GM12878 (cell line): ENCODE measurements around the gene RAD1. TPM values are rescaled to one million over a fixed set of nuclear protein-coding genes. Genes with fewer than 3 reads are reported as not detected.

Experiments used
- ATAC-seq: fragments of 200-7000 bp; cut with Tn5 transposase; 3 replicates; pipeline ENCODE4 v1.9.1; 2020; ENCODE audit warnings: mild to moderate bottlenecking, moderate library complexity
- BruUV-seq: library from RNA; stranded (reverse); fragments of 400-500 nt; replicated peaks from 2 replicates; lab custom pipeline; 2021; lab: Mats Ljungman, UMichigan
- CTCF ChIA-PET: fragments of 300-600 bp; sonication (Branson Sonifier 250); formaldehyde crosslinking; extraction: SDS; loops from one replicate; lab custom pipeline; 2021; ENCODE audit warnings: inconsistent platforms; lab: Yijun Ruan, JAX
- POLR2A ChIA-PET: fragments of 350-600 bp; formaldehyde crosslinking; extraction: SDS; loops from one replicate; lab custom pipeline; 2021; ENCODE audit warnings: inconsistent platforms; lab: Charles Lee
- RAD21 ChIA-PET: fragments of 300-600 bp; sonication (Branson Sonifier 250); formaldehyde crosslinking; loops from one replicate; lab custom pipeline; 2023; ENCODE audit warnings: antibody characterized with exemption; ENCODE audit not compliant: unreplicated experiment; lab: Charles Lee
- SMC1A ChIA-PET: fragments of 300-600 bp; sonication (Branson Sonifier 250); formaldehyde crosslinking; loops from one replicate; lab custom pipeline; 2023; ENCODE audit not compliant: unreplicated experiment, uncharacterized antibody; lab: Charles Lee
- DNase-seq: peaks from one replicate; pipeline ENCODE4 v3.0.0-alpha.2; 2011; ENCODE audit warnings: low read depth, low spot score
- FAIRE-seq: peaks from 3 replicates; lab custom pipeline; 2011; peaks lifted over from hg19 to GRCh38; lab: Jason Lieb, UNC
- H2AFZ ChIP-seq: 2 replicates; pipeline ENCODE4 v1.6.0; 2011; ENCODE audit warnings: low read depth, low read length, control low read depth; ENCODE audit not compliant: control insufficient read depth
- H3K27ac ChIP-seq: 2 replicates; pipeline ENCODE4 v1.5.1; 2011; ENCODE audit warnings: control low read depth; ENCODE audit not compliant: control insufficient read depth, insufficient read depth
- H3K27me3 ChIP-seq, 2 experiments: replicated peaks in 1 of 2; 2 replicates each; pipeline versions ENCODE4 v1.6.0 to v1.6.1; 2011; ENCODE audit warnings: low read length in 1 of 2; ENCODE audit not compliant: control insufficient read depth in 2 of 2, insufficient read depth in 2 of 2
- H3K36me3 ChIP-seq, 2 experiments: 2 replicates each; pipeline ENCODE4 v1.5.1; 2011; ENCODE audit warnings: low read length in 1 of 2; ENCODE audit not compliant: control insufficient read depth in 2 of 2, insufficient read depth in 2 of 2
- H3K4me1 ChIP-seq: 2 replicates; pipeline ENCODE4 v1.6.1; 2011; ENCODE audit warnings: mild to moderate bottlenecking, low read length, moderate library complexity, mixed read lengths; ENCODE audit not compliant: control insufficient read depth, insufficient read depth
- H3K4me2 ChIP-seq: 2 replicates; pipeline ENCODE4 v1.6.0; 2011; ENCODE audit warnings: control low read depth; ENCODE audit not compliant: control insufficient read depth, insufficient read depth
- H3K4me3 ChIP-seq: fragments of 200-600 bp; sonication (generic); 2 replicates; pipeline ENCODE4 v1.5.1; 2016
- H3K79me2 ChIP-seq: 2 replicates; pipeline ENCODE4 v1.6.0; 2011; ENCODE audit warnings: low read length; ENCODE audit not compliant: control insufficient read depth, insufficient read depth
- H3K9ac ChIP-seq: 2 replicates; pipeline ENCODE4 v1.8.0; 2011; ENCODE audit warnings: low read length, control low read depth, mixed read lengths; ENCODE audit not compliant: control insufficient read depth, insufficient read depth
- H3K9me3 ChIP-seq: replicated peaks from 3 replicates; pipeline ENCODE4 v1.5.1; 2011; ENCODE audit warnings: mild to moderate bottlenecking, low read length; ENCODE audit not compliant: control insufficient read depth, insufficient read depth
- H4K20me1 ChIP-seq: 2 replicates; pipeline ENCODE4 v1.6.0; 2011; ENCODE audit not compliant: control insufficient read depth, insufficient read depth
- CBX3 ChIP-seq: fragments of 200-600 bp; sonication (generic); IDR thresholded peaks from 2 replicates; pipeline ENCODE4 v1.6.1; 2016; ENCODE audit warnings: low read depth, borderline replicate concordance
- EGR1 ChIP-seq, 2 experiments: IDR thresholded peaks; 1 replicate in 1 of 2; 2 replicates in 1 of 2; pipeline ENCODE4 v1.6.1; 2011 to 2012; ENCODE audit warnings: low read depth in 2 of 2, low read length in 2 of 2, borderline replicate concordance in 1 of 2, mild to moderate bottlenecking in 1 of 2, moderate library complexity in 1 of 2
- ESRRA ChIP-seq: IDR thresholded peaks from 2 replicates; pipeline ENCODE4 v1.6.1; 2012; ENCODE audit warnings: mild to moderate bottlenecking, low read length, improper control_type of control experiment
- IRF4 ChIP-seq: IDR thresholded peaks from 2 replicates; pipeline ENCODE4 v1.6.1; 2011; ENCODE audit warnings: low read depth, low read length
- MEF2A ChIP-seq: IDR thresholded peaks from 2 replicates; pipeline ENCODE4 v1.6.1; 2011; ENCODE audit warnings: low read depth, mild to moderate bottlenecking, low read length, moderate library complexity; ENCODE audit not compliant: insufficient read depth
- MEF2B ChIP-seq: fragments of 450-650 bp; IDR thresholded peaks from 2 replicates; pipeline ENCODE4 v1.6.1; 2018; ENCODE audit warnings: mild to moderate bottlenecking, moderate library complexity; ENCODE audit not compliant: partially characterized antibody, poor library complexity, severe bottlenecking
- STAT1 ChIP-seq: fragments of 450-650 bp; conservative IDR thresholded peaks from 2 replicates; pipeline ENCODE4 v1.6.1; 2014; ENCODE audit warnings: antibody characterized with exemption, mild to moderate bottlenecking
- SUZ12 ChIP-seq: fragments of 200-600 bp; sonication (generic); IDR thresholded peaks from one replicate; pipeline ENCODE4 v1.6.1; 2018; ENCODE audit warnings: antibody characterized with exemption, mild to moderate bottlenecking; ENCODE audit not compliant: unreplicated experiment
- TCF3 ChIP-seq: IDR thresholded peaks from 2 replicates; pipeline ENCODE4 v1.6.1; 2012; ENCODE audit warnings: low read depth, mild to moderate bottlenecking, low read length, borderline replicate concordance; ENCODE audit not compliant: insufficient read depth
- ZNF384 ChIP-seq: IDR thresholded peaks from 2 replicates; pipeline ENCODE4 v1.6.1; 2012; ENCODE audit warnings: low read depth, mild to moderate bottlenecking, low read length, improper control_type of control experiment, borderline replicate concordance
- ZNF622 ChIP-seq: fragments of 450-650 bp; IDR thresholded peaks from 2 replicates; pipeline ENCODE4 v1.6.1; 2017; ENCODE audit warnings: mild to moderate bottlenecking, inconsistent platforms
- ZSCAN29 ChIP-seq: fragments of 450-650 bp; IDR thresholded peaks from 2 replicates; pipeline ENCODE4 v1.6.1; 2017; ENCODE audit warnings: mild to moderate bottlenecking, moderate library complexity
- WGBS: methylation state at CpG from one replicate; pipeline ENCODE4 v1.1.6; 2016; ENCODE audit warnings: low lambda C conversion rate; ENCODE audit not compliant: insufficient replicate concordance, insufficient coverage; ENCODE audit errors: missing lambda C conversion rate; 5-methylcytosine and 5-hydroxymethylcytosine counted together
- in situ Hi-C: fragments of 300-500 bp; cut with MboI; formaldehyde crosslinking; loops from 9 replicates; pipeline ENCODE4 v1.14.3; 2018; ENCODE audit warnings: mixed read lengths
- intact Hi-C: fragments of 100-400 bp; cut with micrococcal nuclease; formaldehyde crosslinking; loops from one replicate; pipeline ENCODE4 v1.14.2; 2022; ENCODE audit not compliant: unreplicated experiment
- polyA plus RNA-seq, 11 experiments: library from polyadenylated mRNA; depleted of rRNA in 4 of 11; unstranded in 6 of 11; stranded (reverse) in 5 of 11; fragments of >200 nt; fragmentation: Nextera tagmentation in 4 of 11; fragmentation: Illumina TruSeq in 1 of 11; extraction: Ambion mirVana in 4 of 11; extraction: Trizol in 1 of 11; gene quantifications; 1 replicate in 1 of 11; 2 replicates in 10 of 11; pipeline versions ENCODE4 v1.2.1 to v1.2.3, GENCODE V29; 2011 to 2016; ENCODE audit warnings: inconsistent platforms in 2 of 11, missing spikeins in 2 of 11, low read depth in 1 of 11
- total RNA-seq, 4 experiments: library from RNA; depleted of rRNA in 3 of 4; stranded (reverse); fragments of >200 nt in 3 of 4; fragmentation: Illumina TruSeq in 1 of 4; extraction: Trizol in 1 of 4; gene quantifications; 2 replicates each; pipeline versions ENCODE4 v1.2.1 to v1.2.3, GENCODE V29; 2013 to 2021
- TF ChIP-seq, protein P1 (sequence below): IDR thresholded peaks from 2 replicates; pipeline ENCODE4 v1.6.1; 2011; ENCODE audit warnings: low read depth, mild to moderate bottlenecking, low read length, moderate library complexity, borderline replicate concordance; ENCODE audit errors: extremely low read depth
- TF ChIP-seq, protein P2 (sequence below): IDR thresholded peaks from 2 replicates; pipeline ENCODE4 v1.6.1; 2012; ENCODE audit warnings: low read depth, low read length, improper control_type of control experiment

Gene RAD1
- total and polyA plus RNA-seq, 10 of the 15 experiments (the other 5 are each of a cell fraction or from before 2014, with no cell fraction given): 21.1 to 58.4 (median 37.2) TPM

DNA sequence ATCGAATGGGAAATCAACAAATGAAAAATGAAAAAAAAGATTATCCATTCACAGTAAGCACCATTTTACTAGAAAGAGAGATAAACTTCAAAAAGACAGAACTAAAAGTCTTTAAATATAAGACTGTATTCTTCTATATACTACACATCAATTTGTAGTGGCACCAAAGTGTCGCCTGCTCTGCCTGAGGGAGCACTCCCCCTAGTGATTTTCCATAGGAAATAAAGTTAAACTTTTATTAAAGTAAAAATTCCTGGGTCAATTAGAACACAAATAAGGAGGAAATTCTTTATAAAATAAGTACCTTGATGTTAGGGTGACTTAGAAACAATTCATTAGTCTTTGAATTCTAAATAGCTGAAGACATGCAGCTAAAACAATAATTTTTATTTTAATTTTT lies 9.7 kb downstream of the RAD1 start:
- intact Hi-C loops: no loop called here
- ChIA-PET SMC1A (interaction anchor here (1.1 to 1.8 kb wide), 3 partner anchors 8 to 98 kb away, joined by 3 to 5 read pairs (median 3); partner anchors contain the start of genes BRIX1 and RAD1), RAD21 (interaction anchor here (1.2 kb wide), 1 partner anchor 368 kb away, joined by 3 read pairs; no protein-coding TSS in a partner anchor), POLR2A (interaction anchor here (3.1 kb wide), 1 partner anchor 10 kb away, joined by 11 read pairs; the partner anchor contains the start of genes BRIX1 and RAD1), CTCF (interaction anchor here (1.0 to 2.5 kb wide), 3 partner anchors 10 to 430 kb away, joined by 4 to 6 read pairs (median 5); no protein-coding TSS in a partner anchor)
- Histone ChIP-seq H3K4me3 (no peak overlapping the region), H3K27me3 (no peaks in the 10 kb centered on the region), H3K9ac (no peak overlapping the region), H3K79me2 (no peaks in the 10 kb centered on the region), H3K36me3 (peaks cover 0 to 4% of the 10 kb centered on the region in 2 experiments; a peak in 1 of 4 replicates), H3K4me2 (no peak overlapping the region), H2AFZ (no peak overlapping the region), H4K20me1 (no peaks in the 10 kb centered on the region), H3K9me3 (no peaks in the 10 kb centered on the region), H3K27ac (no peak overlapping the region), H3K4me1 (no peaks in the 10 kb centered on the region)
- DNase-seq (no peak), ATAC-seq (no peak), FAIRE-seq (no peak)
- in situ Hi-C loops: loop anchor here (25.0 kb wide), 2 partner anchors 418 to 893 kb away; partner anchors contain the start of gene AMACR
- BruUV-seq: no TSS peak
- TF ChIP-seq MEF2B (no peak), IRF4 (no peak), TCF3 (no peak), ZNF384 (no peak), ESRRA (no peak), MEF2A (no peak), ZNF622 (no peak), ZSCAN29 (no peak), SUZ12 (no peak), CBX3 (no peak), STAT1 (no peak), EGR1 (IDR thresholded peaks at IDR 0.05; ENCODE audit: borderline replicate concordance in 1 of 2, low read depth in 2 of 2, low read length in 2 of 2) (no peak)
- TF ChIP-seq, protein P1, sequence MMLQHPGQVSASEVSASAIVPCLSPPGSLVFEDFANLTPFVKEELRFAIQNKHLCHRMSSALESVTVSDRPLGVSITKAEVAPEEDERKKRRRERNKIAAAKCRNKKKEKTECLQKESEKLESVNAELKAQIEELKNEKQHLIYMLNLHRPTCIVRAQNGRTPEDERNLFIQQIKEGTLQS: no peak
- TF ChIP-seq, protein P2, sequence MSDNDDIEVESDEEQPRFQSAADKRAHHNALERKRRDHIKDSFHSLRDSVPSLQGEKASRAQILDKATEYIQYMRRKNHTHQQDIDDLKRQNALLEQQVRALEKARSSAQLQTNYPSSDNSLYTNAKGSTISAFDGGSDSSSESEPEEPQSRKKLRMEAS: no peak
- 100% methylated on average over 2 of the region's 2 CpGs for WGBS
